HAP-1 (cell line): ENCODE results near the gene ZNF507.
A peak's percentile ranks its signal among the peaks of the same experiment; 100 is the strongest.
"Not testable (repeated sequence)": the region's sequence is repeated elsewhere in the genome, so short reads cannot be mapped to it uniquely, and the experiment has no call there.

Source experiments
- DNase-seq, 2 experiments: peaks; one replicate each; pipeline ENCODE4 v3.0.0-alpha.2; 2016 to 2020; ENCODE audit warnings: low spot score in 2 of 2
- H3K27me3 ChIP-seq: fragments of 250-450 bp; sonication (Bioruptor Pico); 2 replicates; pipeline ENCODE4 v1.5.1; 2020; ENCODE audit warnings: low read depth, mild to moderate bottlenecking, moderate library complexity
- H3K36me3 ChIP-seq: fragments of 250-450 bp; sonication (Bioruptor Pico); replicated peaks from 2 replicates; pipeline ENCODE4 v1.5.1; 2020; ENCODE audit warnings: mild to moderate bottlenecking
- H3K4me1 ChIP-seq: fragments of 250-450 bp; sonication (Bioruptor Pico); 2 replicates; pipeline ENCODE4 v1.5.1; 2020; ENCODE audit warnings: mild to moderate bottlenecking
- H3K4me3 ChIP-seq: fragments of 250-450 bp; sonication (Bioruptor Pico); 2 replicates; pipeline ENCODE4 v1.5.1; 2020; ENCODE audit warnings: mild to moderate bottlenecking, moderate library complexity
- H3K9me3 ChIP-seq: fragments of 250-450 bp; sonication (Bioruptor Pico); 2 replicates; pipeline ENCODE4 v1.5.1; 2020; ENCODE audit warnings: mild to moderate bottlenecking, moderate library complexity
- in situ Hi-C: fragments of 300-500 bp; cut with MboI; formaldehyde crosslinking; loops from 3 replicates; pipeline ENCODE4 v1.14.3; 2020; ENCODE audit warnings: low sequenced_read_pairs, inconsistent platforms, mixed read lengths

Gene ZNF507

GRCh38 chr19:32421589-32422361, 76.4 kb downstream of the ZNF507 start:
- H3K9me3 ChIP-seq: no peaks in the 10 kb centered on the region
- peak in 1 of 2 experiments; percentile 13 for DNase-seq
- peaks cover 10% of the 10 kb centered on the region; the same call in 1 of the 2 replicates for H3K4me1 ChIP-seq
- H3K4me3 ChIP-seq: no peak overlapping the region
- H3K36me3 ChIP-seq: peaks cover 4% of the 10 kb centered on the region; the same call in 1 of the 2 replicates
- H3K27me3 ChIP-seq: no peaks in the 10 kb centered on the region
- in situ Hi-C loops: no loop called here

GRCh38 chr19:32422435-32422834, 77.0 kb downstream of the ZNF507 start:
- in situ Hi-C loops: no loop called here
- no peak for DNase-seq
- no peak overlapping the region for H3K4me3 ChIP-seq
- no peaks in the 10 kb centered on the region for H3K9me3 ChIP-seq
- H3K27me3 ChIP-seq: no peaks in the 10 kb centered on the region
- peaks cover 6% of the 10 kb centered on the region; the same call in 1 of the 2 replicates for H3K36me3 ChIP-seq
- peaks cover 10% of the 10 kb centered on the region; the same call in 1 of the 2 replicates for H3K4me1 ChIP-seq

GRCh38 chr19:32423944-32424343, 78.5 kb downstream of the ZNF507 start:
- H3K27me3 ChIP-seq, H3K9me3 ChIP-seq, H3K4me3 ChIP-seq, in situ Hi-C loops, H3K36me3 ChIP-seq, H3K4me1 ChIP-seq, DNase-seq: not testable (repeated sequence)

GRCh38 chr19:32427536-32427935, 82.1 kb downstream of the ZNF507 start:
- in situ Hi-C loops: no loop called here
- Histone ChIP-seq H3K9me3 (no peaks in the 10 kb centered on the region), H3K4me3 (no peak overlapping the region), H3K36me3 (peaks cover 6% of the 10 kb centered on the region; the same call in 1 of the 2 replicates), H3K27me3 (no peaks in the 10 kb centered on the region), H3K4me1 (peaks cover 4% of the 10 kb centered on the region; the same call in 1 of the 2 replicates)
- DNase-seq: no peak

- in situ Hi-C loops: no loop called here
- H3K27me3 ChIP-seq: no peaks in the 10 kb centered on the region
- no peak overlapping the region for H3K4me3 ChIP-seq
- no peaks in the 10 kb centered on the region for H3K9me3 ChIP-seq
- H3K4me1 ChIP-seq: 0 out of 2 replicates have a peak, but pooled peaks cover 3% of the 10 kb centered on the region
- DNase-seq: no peak
- peaks cover 14% of the 10 kb centered on the region for H3K36me3 ChIP-seq
These were observed 91.3 kb downstream of the ZNF507 start for GRCh38 chr19:32436692-32437091.

GRCh38 chr19:32437096-32437495, 91.7 kb downstream of the ZNF507 start:
- no peaks in the 10 kb centered on the region for H3K9me3 ChIP-seq
- no peaks in the 10 kb centered on the region for H3K27me3 ChIP-seq
- peaks cover 14% of the 10 kb centered on the region for H3K36me3 ChIP-seq
- DNase-seq: no peak
- H3K4me1 ChIP-seq: 0 out of 2 replicates have a peak, but pooled peaks cover 3% of the 10 kb centered on the region
- in situ Hi-C loops: no loop called here
- H3K4me3 ChIP-seq: no peak overlapping the region
